SU-DHL-6 (cell line): ENCODE measurements around the gene HOXA5.

ENCODE experiments used
- H2AFZ ChIP-seq: fragments of 200-600 bp; sonication (generic); 2 replicates; pipeline ENCODE4 v1.6.1; 2014; ENCODE audit warnings: low read depth, mild to moderate bottlenecking, moderate library complexity, mixed read lengths, antibody characterized with exemption, low read length; ENCODE audit not compliant: severe bottlenecking
- H3F3A ChIP-seq: fragments of 200-600 bp; shearing (Covaris generic); 2 replicates; pipeline ENCODE4 v1.6.0; 2016; ENCODE audit warnings: antibody characterized with exemption, mild to moderate bottlenecking; ENCODE audit not compliant: insufficient read depth
- H3K27ac ChIP-seq: fragments of 200-600 bp; sonication (generic); 2 replicates; pipeline ENCODE4 v1.5.1; 2016; ENCODE audit warnings: low read depth, mild to moderate bottlenecking, low read length, moderate library complexity, mixed read lengths
- H3K27me3 ChIP-seq: fragments of 200-600 bp; sonication (generic), shearing (Covaris generic); 2 replicates; pipeline ENCODE4 v1.6.0; 2014; ENCODE audit warnings: mild to moderate bottlenecking, low read length
- H3K36me3 ChIP-seq: fragments of 200-600 bp; sonication (generic); 2 replicates; pipeline ENCODE4 v1.6.1; 2014; ENCODE audit warnings: mild to moderate bottlenecking, low read length, mixed read lengths
- H3K4me2 ChIP-seq: fragments of 300-600, 200-600 bp; shearing (Covaris generic), sonication (generic); 2 replicates; pipeline ENCODE4 v1.6.0; 2014; ENCODE audit warnings: low read length, low read depth, mild to moderate bottlenecking; ENCODE audit not compliant: poor library complexity, severe bottlenecking
- H3K4me3 ChIP-seq: fragments of 200-600 bp; sonication (generic); 2 replicates; pipeline ENCODE4 v1.5.1; 2014; ENCODE audit warnings: antibody characterized with exemption, low read length, mild to moderate bottlenecking, mixed read lengths; ENCODE audit not compliant: insufficient read depth, poor library complexity, severe bottlenecking
- H3K79me2 ChIP-seq: fragments of 200-600 bp; sonication (generic); 2 replicates; pipeline ENCODE4 v1.6.1; 2014; ENCODE audit warnings: mild to moderate bottlenecking, low read length, moderate library complexity; ENCODE audit not compliant: insufficient read depth
- H3K9ac ChIP-seq: fragments of 200-600 bp; sonication (generic); 2 replicates; pipeline ENCODE4 v1.7.0; 2014; ENCODE audit warnings: mild to moderate bottlenecking, low read length
- H3K9me2 ChIP-seq: fragments of 200-600 bp; sonication (generic); replicated peaks from 2 replicates; pipeline ENCODE4 v1.6.1; 2014; ENCODE audit warnings: low read length; ENCODE audit not compliant: insufficient read depth
- H3K9me3 ChIP-seq: fragments of 200-600 bp; sonication (generic); 2 replicates; pipeline ENCODE4 v1.6.1; 2014; ENCODE audit warnings: low read length, mixed read lengths; ENCODE audit not compliant: insufficient read depth
- H4K20me1 ChIP-seq: fragments of 200-600 bp; sonication (generic); 2 replicates; pipeline ENCODE4 v1.6.1; 2014; ENCODE audit warnings: low read depth, mild to moderate bottlenecking, antibody characterized with exemption, low read length, moderate library complexity, mixed read lengths
- EZH2phosphoT487 ChIP-seq: fragments of 200-600 bp; sonication (generic), shearing (Covaris generic); conservative IDR thresholded peaks from 2 replicates; pipeline ENCODE4 v1.6.1; 2018; ENCODE audit warnings: mild to moderate bottlenecking, antibody characterized with exemption, low read length, moderate library complexity, mixed read lengths
- TF ChIP-seq, protein P1 (sequence below): fragments of 200-600 bp; sonication (generic); IDR thresholded peaks from one replicate; pipeline ENCODE4 v1.5.1; 2017; ENCODE audit warnings: antibody characterized with exemption, mild to moderate bottlenecking, low read length, moderate library complexity; ENCODE audit not compliant: insufficient read depth, poor library complexity, severe bottlenecking

Gene HOXA5

DNA sequence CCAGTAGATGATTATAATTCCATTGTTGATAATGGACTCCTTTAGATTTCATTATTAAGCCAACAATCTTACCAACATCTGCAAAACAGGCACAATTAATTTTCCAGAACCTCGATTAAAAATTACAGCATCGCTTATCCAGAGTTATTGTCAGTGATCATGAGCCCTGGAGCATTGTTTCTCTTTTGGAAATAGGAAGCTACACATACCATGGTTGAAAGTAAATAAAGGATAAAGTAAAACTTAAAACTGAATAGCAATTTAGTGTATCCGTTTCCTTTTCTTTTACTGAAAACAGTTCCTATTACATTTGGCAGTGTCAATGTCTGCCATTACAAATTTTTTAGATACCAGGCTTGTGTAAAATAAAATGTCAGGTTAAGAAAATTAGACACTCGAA lies 31.1 kb downstream of the HOXA5 start:
- Histone ChIP-seq H3K4me3 (no peak overlapping the region), H3K9me2 (no peaks in the 10 kb centered on the region), H3K4me2 (no peak overlapping the region), H3K36me3 (no peaks in the 10 kb centered on the region), H2AFZ (no peak overlapping the region), H3F3A (no peaks in the 10 kb centered on the region), H3K79me2 (no peaks in the 10 kb centered on the region), H3K27me3 (no peaks in the 10 kb centered on the region), H3K9me3 (no peaks in the 10 kb centered on the region), H3K9ac (no peak overlapping the region), H3K27ac (no peak overlapping the region), H4K20me1 (no peaks in the 10 kb centered on the region)
- TF ChIP-seq, protein P1, sequence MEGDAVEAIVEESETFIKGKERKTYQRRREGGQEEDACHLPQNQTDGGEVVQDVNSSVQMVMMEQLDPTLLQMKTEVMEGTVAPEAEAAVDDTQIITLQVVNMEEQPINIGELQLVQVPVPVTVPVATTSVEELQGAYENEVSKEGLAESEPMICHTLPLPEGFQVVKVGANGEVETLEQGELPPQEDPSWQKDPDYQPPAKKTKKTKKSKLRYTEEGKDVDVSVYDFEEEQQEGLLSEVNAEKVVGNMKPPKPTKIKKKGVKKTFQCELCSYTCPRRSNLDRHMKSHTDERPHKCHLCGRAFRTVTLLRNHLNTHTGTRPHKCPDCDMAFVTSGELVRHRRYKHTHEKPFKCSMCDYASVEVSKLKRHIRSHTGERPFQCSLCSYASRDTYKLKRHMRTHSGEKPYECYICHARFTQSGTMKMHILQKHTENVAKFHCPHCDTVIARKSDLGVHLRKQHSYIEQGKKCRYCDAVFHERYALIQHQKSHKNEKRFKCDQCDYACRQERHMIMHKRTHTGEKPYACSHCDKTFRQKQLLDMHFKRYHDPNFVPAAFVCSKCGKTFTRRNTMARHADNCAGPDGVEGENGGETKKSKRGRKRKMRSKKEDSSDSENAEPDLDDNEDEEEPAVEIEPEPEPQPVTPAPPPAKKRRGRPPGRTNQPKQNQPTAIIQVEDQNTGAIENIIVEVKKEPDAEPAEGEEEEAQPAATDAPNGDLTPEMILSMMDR, result no peak
- TF ChIP-seq EZH2phosphoT487, result no peak

DNA sequence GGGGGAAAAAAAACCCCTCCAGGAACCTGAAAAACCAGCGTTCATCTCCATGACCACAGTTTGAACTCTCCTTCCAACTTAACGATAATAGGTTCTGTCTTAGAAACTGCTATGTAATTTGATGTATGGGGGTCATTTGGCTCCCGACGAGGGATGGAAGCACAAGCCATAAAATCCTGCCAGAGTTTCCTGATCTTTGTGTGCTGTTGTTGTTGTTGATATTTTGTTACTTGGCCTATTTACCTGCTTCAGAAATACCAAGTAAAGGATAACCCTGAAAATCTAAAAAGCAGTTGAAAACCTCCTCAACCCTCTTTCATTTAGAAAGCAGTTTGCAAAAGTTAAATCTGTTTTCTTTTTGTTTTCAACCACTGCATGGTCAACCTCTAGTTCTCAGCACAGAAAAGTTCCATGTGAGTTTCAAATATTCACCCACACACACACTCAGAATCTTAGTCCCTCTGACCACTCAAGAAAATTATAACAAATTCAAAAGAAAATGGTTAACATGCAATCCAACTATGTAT lies 31.7 kb downstream of the HOXA5 start:
- Histone ChIP-seq H3K27ac (no peak overlapping the region), H4K20me1 (no peaks in the 10 kb centered on the region), H3K36me3 (no peaks in the 10 kb centered on the region), H3K9ac (no peak overlapping the region), H3K4me2 (no peak overlapping the region), H3K79me2 (no peaks in the 10 kb centered on the region), H2AFZ (no peak overlapping the region), H3F3A (no peaks in the 10 kb centered on the region), H3K27me3 (no peaks in the 10 kb centered on the region), H3K9me2 (no peaks in the 10 kb centered on the region), H3K9me3 (no peaks in the 10 kb centered on the region), H3K4me3 (no peak overlapping the region)
- no peak for TF ChIP-seq EZH2phosphoT487
- TF ChIP-seq, protein P1, result no peak

- Histone ChIP-seq H3K4me2 (no peak overlapping the region), H3K9me3 (no peaks in the 10 kb centered on the region), H3K27ac (no peak overlapping the region), H3K9me2 (no peaks in the 10 kb centered on the region), H3K79me2 (no peaks in the 10 kb centered on the region), H3K9ac (no peak overlapping the region), H3K27me3 (no peaks in the 10 kb centered on the region), H3F3A (no peaks in the 10 kb centered on the region), H3K4me3 (no peak overlapping the region), H4K20me1 (no peaks in the 10 kb centered on the region), H3K36me3 (no peaks in the 10 kb centered on the region), H2AFZ (no peak overlapping the region)
- TF ChIP-seq, protein P1, result no peak
- TF ChIP-seq EZH2phosphoT487, result no peak
Measured at GRCh38 chr7:27111042-27111750, 32.3 kb downstream of the HOXA5 start.
